Neural progenitor cell (in vitro differentiated cells): ENCODE results near the gene PCDHB16. TPM values are rescaled to one million over a fixed set of nuclear protein-coding genes. Genes with fewer than 3 reads are reported as not detected.
"Not testable (repeated sequence)": the region's sequence is repeated elsewhere in the genome, so short reads cannot be mapped to it uniquely, and the experiment has no call there.

ENCODE experiments used
- DNase-seq: peaks from one replicate; pipeline ENCODE4 v3.0.0-alpha.2; 2016; ENCODE audit warnings: low spot score
- H2AFZ ChIP-seq: fragments of 200-600 bp; sonication (generic); replicated peaks from 2 replicates; pipeline ENCODE4 v1.6.1; 2016; ENCODE audit warnings: antibody characterized with exemption
- H3F3A ChIP-seq: fragments of 200-600 bp; sonication (generic); 2 replicates; pipeline ENCODE4 v1.6.1; 2016; ENCODE audit warnings: antibody characterized with exemption, low read depth
- H3K27ac ChIP-seq: fragments of 200-600 bp; sonication (generic); 2 replicates; pipeline ENCODE4 v1.5.1; 2016; ENCODE audit warnings: mild to moderate bottlenecking
- H3K27me3 ChIP-seq: fragments of 200-600 bp; sonication (generic); 2 replicates; pipeline ENCODE4 v1.6.1; 2016; ENCODE audit warnings: mild to moderate bottlenecking, moderate library complexity
- H3K36me3 ChIP-seq: fragments of 200-600 bp; sonication (generic); 2 replicates; pipeline ENCODE4 v1.5.1; 2016
- H3K4me1 ChIP-seq: fragments of 200-600 bp; sonication (generic); 2 replicates; pipeline ENCODE4 v1.6.1; 2016; ENCODE audit warnings: mixed run types
- H3K4me2 ChIP-seq: fragments of 200-600 bp; sonication (generic); 2 replicates; pipeline ENCODE4 v1.6.1; 2016
- H3K4me3 ChIP-seq: fragments of 200-600 bp; sonication (generic); 2 replicates; pipeline ENCODE4 v1.5.1; 2016
- H3K79me2 ChIP-seq: fragments of 200-600 bp; sonication (generic); 2 replicates; pipeline ENCODE4 v1.6.1; 2016; ENCODE audit warnings: low read depth
- H3K9ac ChIP-seq: fragments of 200-600 bp; sonication (generic); 2 replicates; pipeline ENCODE4 v1.6.1; 2016
- H3K9me3 ChIP-seq: fragments of 200-600 bp; sonication (generic); 2 replicates; pipeline ENCODE4 v1.5.1; 2016; ENCODE audit warnings: low read depth
- H4K20me1 ChIP-seq: fragments of 200-600 bp; sonication (generic); 2 replicates; pipeline ENCODE4 v1.6.1; 2016; ENCODE audit warnings: low read depth
- H3K27ac Mint-ChIP-seq: 3 replicates; pipeline ENCODE4 v1.8.0; 2021; ENCODE audit warnings: mixed read lengths
- H3K27me3 Mint-ChIP-seq: 2 replicates; pipeline ENCODE4 v1.8.0; 2022; ENCODE audit warnings: low read depth, mild to moderate bottlenecking, inconsistent platforms, moderate library complexity, mixed read lengths; ENCODE audit not compliant: insufficient read depth
- H3K36me3 Mint-ChIP-seq: 3 replicates; pipeline ENCODE4 v1.8.0; 2021; ENCODE audit warnings: mixed read lengths
- H3K4me1 Mint-ChIP-seq: 3 replicates; pipeline ENCODE4 v1.8.0; 2021; ENCODE audit warnings: mixed read lengths
- H3K4me3 Mint-ChIP-seq: 3 replicates; pipeline ENCODE4 v1.8.0; 2021; ENCODE audit warnings: mild to moderate bottlenecking, moderate library complexity, mixed read lengths
- H3K9me3 Mint-ChIP-seq: 3 replicates; pipeline ENCODE4 v1.8.0; 2020; ENCODE audit warnings: mixed read lengths
- CTCF ChIP-seq: fragments of 200-600 bp; sonication (generic); IDR thresholded peaks from 2 replicates; pipeline ENCODE4 v1.5.1; 2017; ENCODE audit warnings: antibody characterized with exemption, mild to moderate bottlenecking
- EZH2 ChIP-seq: fragments of 200-600 bp; sonication (generic); IDR thresholded peaks from 2 replicates; pipeline ENCODE4 v1.6.1; 2017; ENCODE audit warnings: antibody characterized with exemption, mild to moderate bottlenecking, moderate library complexity
- EZH2phosphoT487 ChIP-seq: fragments of 200-600 bp; sonication (generic); IDR thresholded peaks from 2 replicates; pipeline ENCODE4 v1.6.1; 2017; ENCODE audit warnings: antibody characterized with exemption
- total RNA-seq: library from RNA; depleted of rRNA; stranded (reverse); fragments of >200 nt; gene quantifications from 2 replicates; pipeline ENCODE4 v1.2.3, GENCODE V29; 2015; ENCODE audit warnings: low replicate concordance

PCDHB16 gene
- total RNA-seq, 1 donor from 2014 or later = 4.5 TPM

DNA sequence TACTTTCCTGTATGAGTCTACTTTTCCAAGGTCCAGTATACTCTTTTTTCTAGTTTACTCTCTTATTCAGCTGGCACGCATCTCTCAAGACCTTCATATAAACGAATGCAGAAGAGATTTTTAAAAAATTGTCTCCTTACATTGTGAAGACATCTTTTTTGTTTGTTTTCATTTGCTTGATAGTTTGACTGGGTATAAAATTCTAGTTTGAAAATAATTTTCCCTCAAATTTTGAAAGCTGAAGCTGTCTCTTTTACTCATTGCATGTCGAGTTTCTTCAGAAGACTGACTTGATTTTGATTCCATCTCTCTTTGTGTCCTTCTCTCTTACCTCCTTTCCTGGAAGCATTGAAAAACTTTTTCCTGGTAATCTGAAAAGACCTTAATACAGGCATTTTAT lies 14.2 kb downstream of the PCDHB16 start:
- H3K4me1 Mint-ChIP-seq = no peaks in the 10 kb centered on the region

GRCh38 chr5:141199359-141200235 lies 17.4 kb downstream of the PCDHB16 start, which contains the start of gene PCDHB11:
TSS of gene PCDHB11 (plus strand) at chr5:141199627. CDS start at chr5:141199775, 148 bp downstream.
- Mint-ChIP-seq H3K36me3 (peaks cover 15% of the 10 kb centered on the region), H3K27me3 (peaks cover 8% of the 10 kb centered on the region), H3K27ac (peak within 1 kb of the TSS; percentile 83), H3K4me3 (peak within 1 kb of the TSS; percentile 60), H3K9me3 (peaks cover 54% of the 10 kb centered on the region), H3K4me1 (no peaks in the 10 kb centered on the region)
- Histone ChIP-seq H3K36me3 (peaks cover 11% of the 10 kb centered on the region), H3K9ac (no peak within 1 kb of the TSS), H3K4me1 (no peaks in the 10 kb centered on the region), H3F3A (no peaks in the 10 kb centered on the region), H3K4me3 (no peak within 1 kb of the TSS), H3K27ac (no peak within 1 kb of the TSS), H3K27me3 (peaks cover 30% of the 10 kb centered on the region), H2AFZ (no peak within 1 kb of the TSS), H3K9me3 (peaks cover 17% of the 10 kb centered on the region), H4K20me1 (no peaks in the 10 kb centered on the region), H3K4me2 (no peak within 1 kb of the TSS), H3K79me2 (no peaks in the 10 kb centered on the region)
- DNase-seq = peak; percentile 53
- TF ChIP-seq EZH2phosphoT487 = no peak
- peak; percentile 59 for TF ChIP-seq CTCF

More for the DNA sequence above, 14.2 kb downstream of the PCDHB16 start:
- Histone ChIP-seq H3K4me1 (no peaks in the 10 kb centered on the region), H3F3A (peaks cover 6% of the 10 kb centered on the region), H3K9me3 (peaks cover 22% of the 10 kb centered on the region), H3K9ac (no peak overlapping the region), H3K36me3 (peaks cover 11% of the 10 kb centered on the region), H3K4me3 (no peak overlapping the region), H3K79me2 (no peaks in the 10 kb centered on the region), H4K20me1 (no peaks in the 10 kb centered on the region), H3K4me2 (no peak overlapping the region), H3K27me3 (peaks cover 17% of the 10 kb centered on the region), H2AFZ (no peak overlapping the region), H3K27ac (no peak overlapping the region)
- H3K4me3 Mint-ChIP-seq = no peak overlapping the region
- no peak overlapping the region for H3K27ac Mint-ChIP-seq
- peaks cover 62% of the 10 kb centered on the region for H3K9me3 Mint-ChIP-seq
- no peak for TF ChIP-seq CTCF
- no peak for TF ChIP-seq EZH2
- no peak for TF ChIP-seq EZH2phosphoT487
- DNase-seq = no peak
- peaks cover 18% of the 10 kb centered on the region for H3K36me3 Mint-ChIP-seq
- peaks cover 8% of the 10 kb centered on the region for H3K27me3 Mint-ChIP-seq

DNA sequence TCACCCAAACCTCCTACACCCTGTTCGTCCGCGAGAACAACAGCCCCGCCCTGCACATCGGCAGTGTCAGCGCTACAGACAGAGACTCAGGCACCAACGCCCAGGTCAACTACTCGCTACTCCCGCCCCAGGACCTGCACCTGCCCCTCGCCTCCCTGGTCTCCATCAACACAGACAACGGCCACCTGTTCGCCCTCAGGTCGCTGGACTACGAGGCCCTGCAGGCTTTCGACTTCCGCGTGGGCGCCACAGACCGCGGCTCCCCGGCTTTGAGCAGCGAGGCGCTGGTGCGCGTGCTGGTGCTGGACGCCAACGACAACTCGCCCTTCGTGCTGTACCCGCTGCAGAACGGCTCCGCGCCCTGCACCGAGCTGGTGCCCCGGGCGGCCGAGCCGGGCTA lies 18.9 kb downstream of the PCDHB16 start:
- peaks cover 14% of the 10 kb centered on the region for H3K36me3 Mint-ChIP-seq
- not testable (repeated sequence) for DNase-seq, H3K9me3 ChIP-seq, H3K79me2 ChIP-seq, H3K4me1 ChIP-seq, H4K20me1 ChIP-seq, H3K4me2 ChIP-seq, H3F3A ChIP-seq, H3K27me3 Mint-ChIP-seq, H3K27ac ChIP-seq, H3K36me3 ChIP-seq, H3K4me1 Mint-ChIP-seq, H2AFZ ChIP-seq, H3K9ac ChIP-seq, H3K4me3 ChIP-seq, H3K27ac Mint-ChIP-seq, H3K4me3 Mint-ChIP-seq
- H3K27me3 ChIP-seq = peaks cover 30% of the 10 kb centered on the region
- H3K9me3 Mint-ChIP-seq = peaks cover 53% of the 10 kb centered on the region

DNA sequence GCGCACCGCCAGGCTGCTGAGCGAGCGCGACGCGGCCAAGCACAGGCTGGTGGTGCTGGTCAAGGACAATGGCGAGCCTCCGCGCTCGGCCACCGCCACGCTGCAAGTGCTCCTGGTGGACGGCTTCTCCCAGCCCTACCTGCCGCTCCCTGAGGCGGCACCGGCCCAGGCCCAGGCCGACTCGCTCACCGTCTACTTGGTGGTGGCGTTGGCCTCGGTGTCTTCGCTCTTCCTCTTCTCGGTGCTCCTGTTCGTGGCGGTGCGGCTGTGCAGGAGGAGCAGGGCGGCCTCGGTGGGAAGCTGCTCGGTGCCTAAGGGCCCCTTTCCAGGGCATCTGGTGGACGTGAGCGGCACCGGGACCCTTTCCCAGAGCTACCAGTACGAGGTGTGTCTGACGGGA lies 19.5 kb downstream of the PCDHB16 start:
- not testable (repeated sequence) for H2AFZ ChIP-seq, H3K36me3 ChIP-seq, H3K4me3 Mint-ChIP-seq, DNase-seq, H3K4me2 ChIP-seq, H3K4me3 ChIP-seq, H4K20me1 ChIP-seq, H3K27me3 Mint-ChIP-seq, H3K79me2 ChIP-seq, H3K9me3 ChIP-seq, H3K4me1 ChIP-seq, H3K9ac ChIP-seq, H3K4me1 Mint-ChIP-seq, H3K27ac Mint-ChIP-seq, H3K27ac ChIP-seq, H3F3A ChIP-seq
- peaks cover 50% of the 10 kb centered on the region for H3K9me3 Mint-ChIP-seq
- H3K27me3 ChIP-seq = peaks cover 30% of the 10 kb centered on the region
- peaks cover 12% of the 10 kb centered on the region for H3K36me3 Mint-ChIP-seq
